Hematopoietic multipotent progenitor cell (in vitro differentiated cells): ENCODE measurements around the gene MERTK. TPM values are rescaled to one million over a fixed set of nuclear protein-coding genes. Genes with fewer than 3 reads are reported as not detected.
"Not testable (repeated sequence)": the region's sequence is repeated elsewhere in the genome, so short reads cannot be mapped to it uniquely, and the experiment has no call there.

ENCODE experiments used
- DNase-seq, 3 donors: peaks; one replicate each; pipeline ENCODE4 v3.0.0-alpha.2; 2011 to 2015; ENCODE audit warnings: low read depth in 2 of 3, low spot score in 2 of 3
- small RNA-seq: library from RNA; depleted of rRNA; stranded (forward); fragments of <200 nt; gene quantifications from one replicate; pipeline ENCODE3, GENCODE V24; 2012
- total RNA-seq: library from RNA; depleted of rRNA; stranded (reverse); fragments of >200 nt; gene quantifications from one replicate; pipeline ENCODE4 v1.2.3, GENCODE V29; 2012

Gene MERTK
- total RNA-seq, 1 donor: 8.6 TPM

GRCh38 chr2:112065966-112066365 lies 167.6 kb downstream of the MERTK start:
- no peak for DNase-seq

- not testable (repeated sequence) for DNase-seq
These were observed 171.4 kb downstream of the MERTK start for GRCh38 chr2:112069794-112070193.

GRCh38 chr2:112073875-112074274 lies 175.5 kb downstream of the MERTK start:
- DNase-seq: no peak

GRCh38 chr2:112074506-112074905 lies 176.1 kb downstream of the MERTK start:
- DNase-seq: no peak

- DNase-seq: peak in 2 of 3 donors; percentile 15 to 33
These were observed 177.3 kb downstream of the MERTK start for GRCh38 chr2:112075490-112076260.

GRCh38 chr2:112077814-112078213 lies 179.4 kb downstream of the MERTK start:
- no peak for DNase-seq

Small RNA genes lying within 50 kb of the gene (small RNA-seq; reads per million reads assigned to genes)
- gene RN7SL297P: not detected

Other genes starting within 250 kb of the MERTK start
- 58.4 TPM for gene ANAPC1, start 14.4 kb upstream of the MERTK start, total RNA-seq
- gene TMEM87B, start 156.7 kb downstream of the MERTK start, total RNA-seq: 6.2 TPM
- gene FBLN7, start 239.8 kb downstream of the MERTK start, total RNA-seq: under 0.01 TPM